ENCODE results near the gene EDARADD. TPM values are rescaled to one million over a fixed set of nuclear protein-coding genes. Genes with fewer than 3 reads are reported as not detected.

Gene EDARADD
- total and polyA plus RNA-seq, 4 donors = 0.13 to 0.67 (median 0.26) TPM

DNA sequence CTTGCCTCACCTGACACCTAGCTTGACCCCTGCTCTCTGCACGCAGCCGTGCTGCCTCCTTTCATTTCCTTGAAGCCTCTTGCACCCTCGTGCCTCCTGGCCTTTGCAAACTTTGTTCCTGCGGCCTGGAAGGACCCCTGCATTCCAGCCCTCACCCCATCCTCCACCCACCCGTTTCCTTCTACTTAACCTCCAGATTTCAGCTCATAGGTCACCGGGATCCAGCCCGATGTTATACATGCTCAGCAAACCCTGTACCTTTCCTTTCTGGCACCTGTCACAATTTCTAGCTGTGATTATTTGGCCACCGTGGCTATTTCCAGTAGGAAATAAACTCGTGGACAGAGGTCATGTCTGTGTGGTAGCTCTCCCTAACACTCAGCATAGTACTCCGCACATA, 4.5 kb downstream of the EDARADD start:
- no peak for TF ChIP-seq YY1 (IDR thresholded peaks at IDR 0.05)
- TF ChIP-seq, protein P1, sequence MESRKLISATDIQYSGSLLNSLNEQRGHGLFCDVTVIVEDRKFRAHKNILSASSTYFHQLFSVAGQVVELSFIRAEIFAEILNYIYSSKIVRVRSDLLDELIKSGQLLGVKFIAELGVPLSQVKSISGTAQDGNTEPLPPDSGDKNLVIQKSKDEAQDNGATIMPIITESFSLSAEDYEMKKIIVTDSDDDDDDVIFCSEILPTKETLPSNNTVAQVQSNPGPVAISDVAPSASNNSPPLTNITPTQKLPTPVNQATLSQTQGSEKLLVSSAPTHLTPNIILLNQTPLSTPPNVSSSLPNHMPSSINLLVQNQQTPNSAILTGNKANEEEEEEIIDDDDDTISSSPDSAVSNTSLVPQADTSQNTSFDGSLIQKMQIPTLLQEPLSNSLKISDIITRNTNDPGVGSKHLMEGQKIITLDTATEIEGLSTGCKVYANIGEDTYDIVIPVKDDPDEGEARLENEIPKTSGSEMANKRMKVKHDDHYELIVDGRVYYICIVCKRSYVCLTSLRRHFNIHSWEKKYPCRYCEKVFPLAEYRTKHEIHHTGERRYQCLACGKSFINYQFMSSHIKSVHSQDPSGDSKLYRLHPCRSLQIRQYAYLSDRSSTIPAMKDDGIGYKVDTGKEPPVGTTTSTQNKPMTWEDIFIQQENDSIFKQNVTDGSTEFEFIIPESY (IDR thresholded peaks at IDR 0.05) = no peak
- TF ChIP-seq, protein P2, sequence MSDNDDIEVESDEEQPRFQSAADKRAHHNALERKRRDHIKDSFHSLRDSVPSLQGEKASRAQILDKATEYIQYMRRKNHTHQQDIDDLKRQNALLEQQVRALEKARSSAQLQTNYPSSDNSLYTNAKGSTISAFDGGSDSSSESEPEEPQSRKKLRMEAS (IDR thresholded peaks at IDR 0.05) = no peak
- TF ChIP-seq, protein P3, sequence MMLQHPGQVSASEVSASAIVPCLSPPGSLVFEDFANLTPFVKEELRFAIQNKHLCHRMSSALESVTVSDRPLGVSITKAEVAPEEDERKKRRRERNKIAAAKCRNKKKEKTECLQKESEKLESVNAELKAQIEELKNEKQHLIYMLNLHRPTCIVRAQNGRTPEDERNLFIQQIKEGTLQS (IDR thresholded peaks at IDR 0.05) = no peak
- no peak for TF ChIP-seq HNF4A (conservative IDR thresholded peaks at IDR 0.05)
- no peak for TF ChIP-seq FOXA2 (IDR thresholded peaks at IDR 0.05)
- TF ChIP-seq SP1 (IDR thresholded peaks at IDR 0.05) = no peak
- no peak for TF ChIP-seq RAD21 (IDR thresholded peaks at IDR 0.05)
- no peak for TF ChIP-seq RXRA (IDR thresholded peaks at IDR 0.05)
- no peak for TF ChIP-seq JUND (IDR thresholded peaks at IDR 0.05)
- no peak for TF ChIP-seq NR2F2 (IDR thresholded peaks at IDR 0.05)
- no peak for TF ChIP-seq TAF1 (conservative IDR thresholded peaks at IDR 0.05)
- TF ChIP-seq, protein P4, sequence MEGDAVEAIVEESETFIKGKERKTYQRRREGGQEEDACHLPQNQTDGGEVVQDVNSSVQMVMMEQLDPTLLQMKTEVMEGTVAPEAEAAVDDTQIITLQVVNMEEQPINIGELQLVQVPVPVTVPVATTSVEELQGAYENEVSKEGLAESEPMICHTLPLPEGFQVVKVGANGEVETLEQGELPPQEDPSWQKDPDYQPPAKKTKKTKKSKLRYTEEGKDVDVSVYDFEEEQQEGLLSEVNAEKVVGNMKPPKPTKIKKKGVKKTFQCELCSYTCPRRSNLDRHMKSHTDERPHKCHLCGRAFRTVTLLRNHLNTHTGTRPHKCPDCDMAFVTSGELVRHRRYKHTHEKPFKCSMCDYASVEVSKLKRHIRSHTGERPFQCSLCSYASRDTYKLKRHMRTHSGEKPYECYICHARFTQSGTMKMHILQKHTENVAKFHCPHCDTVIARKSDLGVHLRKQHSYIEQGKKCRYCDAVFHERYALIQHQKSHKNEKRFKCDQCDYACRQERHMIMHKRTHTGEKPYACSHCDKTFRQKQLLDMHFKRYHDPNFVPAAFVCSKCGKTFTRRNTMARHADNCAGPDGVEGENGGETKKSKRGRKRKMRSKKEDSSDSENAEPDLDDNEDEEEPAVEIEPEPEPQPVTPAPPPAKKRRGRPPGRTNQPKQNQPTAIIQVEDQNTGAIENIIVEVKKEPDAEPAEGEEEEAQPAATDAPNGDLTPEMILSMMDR (IDR thresholded peaks at IDR 0.05; ENCODE audit: low read depth, low read length, missing input control) = no peak
- no peak for DNase-seq (ENCODE audit: low spot score)
- WGBS = 48% methylated on average over 10 of the region's 10 CpGs
- Histone ChIP-seq H3K9me3 (ENCODE audit: control insufficient read depth in 4 of 4, low read length in 3 of 4) (no peaks in the 10 kb centered on the region), H3K4me3 (ENCODE audit: low read depth in 1 of 3, low read length in 3 of 3) (no peak overlapping the region), H3K4me1 (ENCODE audit: control insufficient read depth in 4 of 4, insufficient read depth in 4 of 4, low read length in 3 of 4) (peaks cover 0 to 21% (median 14%) of the 10 kb centered on the region in 4 donors), H3K27ac (ENCODE audit: low read depth in 1 of 2, low read length in 2 of 2) (no peak overlapping the region), H3K9ac (ENCODE audit: low read depth in 1 of 2, low read length in 2 of 2) (no peak overlapping the region), H3K36me3 (ENCODE audit: control insufficient read depth in 4 of 4, insufficient read depth in 3 of 4, low read depth in 1 of 4, low read length in 3 of 4) (no peaks in the 10 kb centered on the region), H3K27me3 (ENCODE audit: control insufficient read depth in 4 of 4, insufficient read depth in 4 of 4, low read length in 3 of 4) (peaks cover 0 to 3% (median 0%) of the 10 kb centered on the region in 4 donors)

DNA sequence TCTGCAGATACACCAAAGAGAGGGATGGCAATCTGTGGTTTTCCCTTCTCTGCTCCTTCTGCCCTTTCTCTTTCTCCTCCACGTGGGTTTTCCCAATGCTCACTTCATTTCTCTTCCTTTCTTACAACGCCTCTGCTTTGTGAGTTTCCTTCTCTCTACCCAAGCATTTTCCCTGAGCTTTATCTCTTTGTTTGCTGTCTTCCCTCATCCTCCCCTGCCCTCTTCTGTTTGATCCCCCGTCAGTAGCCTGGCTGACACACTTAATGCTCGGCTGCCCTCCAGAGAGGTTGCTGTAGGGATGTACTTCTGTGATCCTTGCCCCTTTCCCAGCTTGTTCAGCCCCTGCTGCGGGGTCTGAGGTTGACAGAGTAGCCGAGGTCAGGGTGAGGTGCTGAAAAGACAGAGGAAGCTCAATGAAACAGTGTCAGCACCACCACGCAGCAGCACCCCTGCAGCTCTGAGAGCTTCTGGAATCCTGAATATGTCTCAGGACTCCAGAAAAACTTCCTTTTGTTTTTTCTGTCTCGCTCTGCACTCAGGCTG, 6.0 kb downstream of the EDARADD start:
- WGBS = 50% methylated on average over 8 of the region's 8 CpGs
- Histone ChIP-seq H3K4me3 (ENCODE audit: low read depth in 1 of 3, low read length in 3 of 3) (no peak overlapping the region), H3K9ac (ENCODE audit: low read depth in 1 of 2, low read length in 2 of 2) (no peak overlapping the region), H3K4me1 (ENCODE audit: control insufficient read depth in 4 of 4, insufficient read depth in 4 of 4, low read length in 3 of 4) (peaks cover 0 to 17% (median 12%) of the 10 kb centered on the region in 4 donors), H3K27me3 (ENCODE audit: control insufficient read depth in 4 of 4, insufficient read depth in 4 of 4, low read length in 3 of 4) (peaks cover 0 to 3% (median 0%) of the 10 kb centered on the region in 4 donors), H3K27ac (ENCODE audit: low read depth in 1 of 2, low read length in 2 of 2) (no peak overlapping the region), H3K9me3 (ENCODE audit: control insufficient read depth in 4 of 4, low read length in 3 of 4) (no peaks in the 10 kb centered on the region), H3K36me3 (ENCODE audit: control insufficient read depth in 4 of 4, insufficient read depth in 3 of 4, low read depth in 1 of 4, low read length in 3 of 4) (no peaks in the 10 kb centered on the region)
- DNase-seq (ENCODE audit: low spot score) = no peak
- TF ChIP-seq YY1 (IDR thresholded peaks at IDR 0.05) = no peak
- TF ChIP-seq FOXA1 (IDR thresholded peaks at IDR 0.05) = no peak
- no peak for TF ChIP-seq SP1 (IDR thresholded peaks at IDR 0.05)
- no peak for TF ChIP-seq EGR1 (IDR thresholded peaks at IDR 0.05; ENCODE audit: low read depth in 2 of 2)
- TF ChIP-seq, protein P4 (IDR thresholded peaks at IDR 0.05; ENCODE audit: low read depth, low read length, missing input control) = no peak
- TF ChIP-seq RXRA (IDR thresholded peaks at IDR 0.05) = no peak
- no peak for TF ChIP-seq NR2F2 (IDR thresholded peaks at IDR 0.05)

Measured in liver (tissue), 9 donors.